Adrenal gland (tissue), 5 donors: ENCODE results near the gene APEX2.

Experiments
- POLR2A ChIP-seq, 2 donors: fragments of 450-650 bp; IDR thresholded peaks; one replicate each; pipeline ENCODE4 v1.6.1; 2017; ENCODE audit warnings: antibody characterized with exemption in 2 of 2, mild to moderate bottlenecking in 2 of 2, moderate library complexity in 1 of 2
- TF ChIP-seq, protein P1 (sequence below), 6 experiments: fragments of 450-650 bp in 4 of 6; fragments of 200-600 bp in 2 of 6; sonication (generic) in 1 of 6; IDR thresholded peaks; 1 replicate in 5 of 6; 2 replicates in 1 of 6; pipeline versions ENCODE4 v1.5.1 to v1.8.0; 2016 to 2021; ENCODE audit warnings: antibody characterized with exemption in 6 of 6, mild to moderate bottlenecking in 2 of 6, moderate library complexity in 1 of 6
- donor health status: DM: no; HTN: no; CAD: no.

DNA sequence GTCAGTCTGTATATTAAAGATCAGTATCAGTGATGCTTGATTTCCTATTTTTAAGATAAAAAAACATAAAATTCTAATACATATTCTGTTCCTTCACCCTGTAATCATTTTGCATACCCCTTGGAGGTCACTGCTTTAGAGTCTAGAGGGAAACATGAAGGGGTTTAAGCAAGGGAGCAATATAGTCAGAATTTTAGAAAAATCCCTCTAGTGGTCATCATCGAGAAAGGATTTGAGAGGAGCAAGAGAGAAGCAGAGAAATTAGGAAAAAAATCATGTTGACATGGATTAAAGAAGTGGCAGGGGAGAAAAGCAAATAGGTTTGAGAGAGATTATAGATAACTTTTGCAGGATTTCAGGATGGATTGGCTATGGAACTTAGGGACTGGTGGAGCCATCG, 11.1 kb downstream of the APEX2 start:
- TF ChIP-seq, protein P1, sequence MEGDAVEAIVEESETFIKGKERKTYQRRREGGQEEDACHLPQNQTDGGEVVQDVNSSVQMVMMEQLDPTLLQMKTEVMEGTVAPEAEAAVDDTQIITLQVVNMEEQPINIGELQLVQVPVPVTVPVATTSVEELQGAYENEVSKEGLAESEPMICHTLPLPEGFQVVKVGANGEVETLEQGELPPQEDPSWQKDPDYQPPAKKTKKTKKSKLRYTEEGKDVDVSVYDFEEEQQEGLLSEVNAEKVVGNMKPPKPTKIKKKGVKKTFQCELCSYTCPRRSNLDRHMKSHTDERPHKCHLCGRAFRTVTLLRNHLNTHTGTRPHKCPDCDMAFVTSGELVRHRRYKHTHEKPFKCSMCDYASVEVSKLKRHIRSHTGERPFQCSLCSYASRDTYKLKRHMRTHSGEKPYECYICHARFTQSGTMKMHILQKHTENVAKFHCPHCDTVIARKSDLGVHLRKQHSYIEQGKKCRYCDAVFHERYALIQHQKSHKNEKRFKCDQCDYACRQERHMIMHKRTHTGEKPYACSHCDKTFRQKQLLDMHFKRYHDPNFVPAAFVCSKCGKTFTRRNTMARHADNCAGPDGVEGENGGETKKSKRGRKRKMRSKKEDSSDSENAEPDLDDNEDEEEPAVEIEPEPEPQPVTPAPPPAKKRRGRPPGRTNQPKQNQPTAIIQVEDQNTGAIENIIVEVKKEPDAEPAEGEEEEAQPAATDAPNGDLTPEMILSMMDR (IDR thresholded peaks at IDR 0.05) = peak in 1 of 6 experiments; percentile 33
- TF ChIP-seq POLR2A (IDR thresholded peaks at IDR 0.05) = no peak
